ENCODE data around the gene PPARD. TPM values are rescaled to one million over a fixed set of nuclear protein-coding genes. Genes with fewer than 3 reads are reported as not detected.

Gene PPARD
- polyA plus RNA-seq, 1 donor from 2014 or later, result 1.3 TPM

DNA sequence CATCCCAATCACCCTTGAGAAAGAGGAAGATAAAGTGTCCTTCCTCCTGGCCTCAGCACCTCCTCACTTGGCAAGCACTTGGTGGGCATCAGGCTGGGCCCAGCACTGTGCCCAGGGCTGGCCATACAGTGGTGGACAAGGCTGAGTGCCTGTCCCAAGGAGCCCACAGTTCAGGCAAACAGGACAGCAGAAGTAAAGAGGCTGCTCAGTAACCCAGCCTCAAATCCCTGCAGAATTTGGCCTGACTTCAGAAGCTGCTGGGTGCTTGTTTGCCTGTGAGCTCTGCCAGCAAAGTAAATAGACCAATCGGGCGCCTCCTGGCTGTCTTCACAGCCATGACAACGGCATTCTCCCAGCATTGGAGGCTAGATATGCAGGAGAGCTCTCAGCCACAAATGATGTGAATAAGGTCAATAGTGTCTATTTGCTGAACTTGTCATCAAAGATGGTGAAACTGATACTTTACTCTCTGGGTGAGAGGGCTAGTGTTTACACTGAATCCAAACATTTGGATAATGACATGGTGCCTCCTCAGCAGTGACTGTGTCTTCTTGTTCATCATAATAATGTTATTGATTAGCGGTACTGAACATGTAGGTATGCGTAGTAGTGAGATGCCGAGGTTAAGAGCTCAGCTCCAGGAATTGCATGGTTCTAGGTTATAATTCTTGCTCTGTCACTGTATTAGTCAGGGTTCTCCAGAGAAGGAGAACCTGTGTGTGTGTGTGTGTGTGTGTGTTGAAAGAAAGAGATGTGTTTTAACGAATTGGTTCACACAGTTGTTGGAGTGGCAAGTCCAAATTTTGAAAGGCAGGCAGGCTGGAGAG, 72.9 kb downstream of the PPARD start:
- Histone ChIP-seq H3K27ac (ENCODE audit: low read length) (no peak overlapping the region), H3K36me3 (ENCODE audit: insufficient read depth, low read length) (no peaks in the 10 kb centered on the region), H3K27me3 (ENCODE audit: insufficient read depth, low read depth, low read length) (no peaks in the 10 kb centered on the region), H3K4me3 (ENCODE audit: low read length) (no peak overlapping the region), H3K9me2 (ENCODE audit: insufficient read depth, low read length) (no peaks in the 10 kb centered on the region), H3K4me2 (ENCODE audit: low read length) (no peak overlapping the region), H3K79me2 (replicated peaks; ENCODE audit: insufficient read depth, low read length) (no peaks in the 10 kb centered on the region), H4K20me1 (ENCODE audit: insufficient read depth) (no peaks in the 10 kb centered on the region), H3K9me3 (ENCODE audit: low read length) (no peaks in the 10 kb centered on the region), H3K9ac (ENCODE audit: low read length) (no peak overlapping the region), H3F3A (ENCODE audit: insufficient read depth, low read length, poor library complexity, severe bottlenecking) (no peaks in the 10 kb centered on the region), H2AFZ (ENCODE audit: low read depth, low read length) (no peak overlapping the region)
- TF ChIP-seq EZH2 (IDR thresholded peaks at IDR 0.05; ENCODE audit: borderline replicate concordance, insufficient read depth, low read length, poor library complexity, severe bottlenecking) (no peak), RAD21 (conservative IDR thresholded peaks at IDR 0.05) (no peak)
- TF ChIP-seq, protein P1, sequence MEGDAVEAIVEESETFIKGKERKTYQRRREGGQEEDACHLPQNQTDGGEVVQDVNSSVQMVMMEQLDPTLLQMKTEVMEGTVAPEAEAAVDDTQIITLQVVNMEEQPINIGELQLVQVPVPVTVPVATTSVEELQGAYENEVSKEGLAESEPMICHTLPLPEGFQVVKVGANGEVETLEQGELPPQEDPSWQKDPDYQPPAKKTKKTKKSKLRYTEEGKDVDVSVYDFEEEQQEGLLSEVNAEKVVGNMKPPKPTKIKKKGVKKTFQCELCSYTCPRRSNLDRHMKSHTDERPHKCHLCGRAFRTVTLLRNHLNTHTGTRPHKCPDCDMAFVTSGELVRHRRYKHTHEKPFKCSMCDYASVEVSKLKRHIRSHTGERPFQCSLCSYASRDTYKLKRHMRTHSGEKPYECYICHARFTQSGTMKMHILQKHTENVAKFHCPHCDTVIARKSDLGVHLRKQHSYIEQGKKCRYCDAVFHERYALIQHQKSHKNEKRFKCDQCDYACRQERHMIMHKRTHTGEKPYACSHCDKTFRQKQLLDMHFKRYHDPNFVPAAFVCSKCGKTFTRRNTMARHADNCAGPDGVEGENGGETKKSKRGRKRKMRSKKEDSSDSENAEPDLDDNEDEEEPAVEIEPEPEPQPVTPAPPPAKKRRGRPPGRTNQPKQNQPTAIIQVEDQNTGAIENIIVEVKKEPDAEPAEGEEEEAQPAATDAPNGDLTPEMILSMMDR (IDR thresholded peaks at IDR 0.05; ENCODE audit: poor library complexity, severe bottlenecking), result peak; percentile 53

DNA sequence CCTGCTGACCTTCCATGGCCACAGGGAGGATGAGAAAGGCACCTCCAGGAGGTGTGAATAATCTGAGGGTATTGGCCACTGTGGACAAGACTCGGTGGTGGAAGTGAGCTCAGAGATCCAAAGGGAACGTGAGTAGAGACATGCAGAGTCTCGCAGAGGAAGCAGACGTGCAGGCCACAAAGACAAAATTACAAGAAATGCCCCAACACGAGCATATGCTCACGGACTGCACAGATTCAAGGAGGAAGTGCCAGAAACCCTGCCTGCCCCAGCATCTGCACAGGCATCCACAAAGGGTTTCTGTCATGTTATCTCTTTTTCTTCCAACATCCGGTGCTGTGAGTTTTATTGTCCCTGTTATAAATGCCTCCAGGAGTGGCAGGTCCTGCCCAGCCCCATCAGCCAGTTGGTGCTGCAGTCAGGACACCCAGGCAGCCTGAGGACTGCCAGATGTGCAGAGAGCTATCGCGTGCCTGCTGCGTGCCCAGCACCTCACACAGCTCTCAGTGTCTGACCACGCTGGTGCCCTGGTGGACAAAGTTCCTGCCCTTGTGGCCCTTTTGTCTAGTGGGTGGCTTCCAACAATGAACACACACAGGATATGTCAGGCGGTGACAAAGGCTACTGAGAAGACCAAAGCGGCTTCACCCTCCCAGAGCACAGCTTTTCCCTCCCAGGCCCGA, 75.8 kb downstream of the PPARD start:
- TF ChIP-seq, protein P1 (IDR thresholded peaks at IDR 0.05; ENCODE audit: poor library complexity, severe bottlenecking), result no peak
- no peak for TF ChIP-seq RAD21 (conservative IDR thresholded peaks at IDR 0.05)
- no peak for TF ChIP-seq TAF1 (IDR thresholded peaks at IDR 0.05; ENCODE audit: low read depth)
- no peak for TF ChIP-seq SMC3 (conservative IDR thresholded peaks at IDR 0.05; ENCODE audit: poor library complexity)
- no peak for TF ChIP-seq EP300 (conservative IDR thresholded peaks at IDR 0.05; ENCODE audit: poor library complexity, severe bottlenecking)
- no peak for TF ChIP-seq EZH2 (IDR thresholded peaks at IDR 0.05; ENCODE audit: borderline replicate concordance, insufficient read depth, low read length, poor library complexity, severe bottlenecking)
- no peak for TF ChIP-seq MXI1 (conservative IDR thresholded peaks at IDR 0.05; ENCODE audit: poor library complexity, severe bottlenecking)
- TF ChIP-seq POLR2AphosphoS5 (IDR thresholded peaks at IDR 0.05), result no peak
- TF ChIP-seq, protein P2, sequence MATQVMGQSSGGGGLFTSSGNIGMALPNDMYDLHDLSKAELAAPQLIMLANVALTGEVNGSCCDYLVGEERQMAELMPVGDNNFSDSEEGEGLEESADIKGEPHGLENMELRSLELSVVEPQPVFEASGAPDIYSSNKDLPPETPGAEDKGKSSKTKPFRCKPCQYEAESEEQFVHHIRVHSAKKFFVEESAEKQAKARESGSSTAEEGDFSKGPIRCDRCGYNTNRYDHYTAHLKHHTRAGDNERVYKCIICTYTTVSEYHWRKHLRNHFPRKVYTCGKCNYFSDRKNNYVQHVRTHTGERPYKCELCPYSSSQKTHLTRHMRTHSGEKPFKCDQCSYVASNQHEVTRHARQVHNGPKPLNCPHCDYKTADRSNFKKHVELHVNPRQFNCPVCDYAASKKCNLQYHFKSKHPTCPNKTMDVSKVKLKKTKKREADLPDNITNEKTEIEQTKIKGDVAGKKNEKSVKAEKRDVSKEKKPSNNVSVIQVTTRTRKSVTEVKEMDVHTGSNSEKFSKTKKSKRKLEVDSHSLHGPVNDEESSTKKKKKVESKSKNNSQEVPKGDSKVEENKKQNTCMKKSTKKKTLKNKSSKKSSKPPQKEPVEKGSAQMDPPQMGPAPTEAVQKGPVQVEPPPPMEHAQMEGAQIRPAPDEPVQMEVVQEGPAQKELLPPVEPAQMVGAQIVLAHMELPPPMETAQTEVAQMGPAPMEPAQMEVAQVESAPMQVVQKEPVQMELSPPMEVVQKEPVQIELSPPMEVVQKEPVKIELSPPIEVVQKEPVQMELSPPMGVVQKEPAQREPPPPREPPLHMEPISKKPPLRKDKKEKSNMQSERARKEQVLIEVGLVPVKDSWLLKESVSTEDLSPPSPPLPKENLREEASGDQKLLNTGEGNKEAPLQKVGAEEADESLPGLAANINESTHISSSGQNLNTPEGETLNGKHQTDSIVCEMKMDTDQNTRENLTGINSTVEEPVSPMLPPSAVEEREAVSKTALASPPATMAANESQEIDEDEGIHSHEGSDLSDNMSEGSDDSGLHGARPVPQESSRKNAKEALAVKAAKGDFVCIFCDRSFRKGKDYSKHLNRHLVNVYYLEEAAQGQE (IDR thresholded peaks at IDR 0.05; ENCODE audit: borderline replicate concordance), result no peak
- H3K27me3 ChIP-seq (ENCODE audit: insufficient read depth, low read depth, low read length), result no peaks in the 10 kb centered on the region
- H4K20me1 ChIP-seq (ENCODE audit: insufficient read depth), result no peaks in the 10 kb centered on the region
- no peak overlapping the region for H2AFZ ChIP-seq (ENCODE audit: low read depth, low read length)
- no peak overlapping the region for H3K27ac ChIP-seq (ENCODE audit: low read length)
- H3K79me2 ChIP-seq (replicated peaks; ENCODE audit: insufficient read depth, low read length), result no peaks in the 10 kb centered on the region
- no peaks in the 10 kb centered on the region for H3K9me2 ChIP-seq (ENCODE audit: insufficient read depth, low read length)
- no peaks in the 10 kb centered on the region for H3K36me3 ChIP-seq (ENCODE audit: insufficient read depth, low read length)
- no peaks in the 10 kb centered on the region for H3F3A ChIP-seq (ENCODE audit: insufficient read depth, low read length, poor library complexity, severe bottlenecking)
- no peaks in the 10 kb centered on the region for H3K9me3 ChIP-seq (ENCODE audit: low read length)
- no peak overlapping the region for H3K4me3 ChIP-seq (ENCODE audit: low read length)
- no peak overlapping the region for H3K4me2 ChIP-seq (ENCODE audit: low read length)
- no peak overlapping the region for H3K9ac ChIP-seq (ENCODE audit: low read length)

Data from neural cell (in vitro differentiated cells).